H1 (cell line): Measurements from ENCODE around the gene ZNF367. TPM values are rescaled to one million over a fixed set of nuclear protein-coding genes. Genes with fewer than 3 reads are reported as not detected.

Experiments used
- CTCF ChIA-PET: fragments of 300-600 bp; sonication (Branson Sonifier 250); formaldehyde crosslinking; loops from one replicate; lab custom pipeline; 2021; ENCODE audit not compliant: partially characterized antibody; lab: Charles Lee
- POLR2A ChIA-PET: fragments of 300-600 bp; sonication (Branson Sonifier 250); formaldehyde crosslinking; loops from one replicate; lab custom pipeline; 2021; ENCODE audit warnings: inconsistent platforms; ENCODE audit not compliant: partially characterized antibody; lab: Charles Lee
- DNase-seq, 2 experiments: peaks; one replicate each; pipeline versions ENCODE4 v3.0.0 to v3.0.0-alpha.2; 2010 to 2022; ENCODE audit warnings: low spot score in 2 of 2, low read depth in 1 of 2, mixed read lengths in 1 of 2
- FAIRE-seq: peaks from 2 replicates; lab custom pipeline; 2011; peaks lifted over from hg19 to GRCh38; lab: Jason Lieb, UNC
- H2AFZ ChIP-seq: 2 replicates; pipeline ENCODE4 v1.8.1; 2012; ENCODE audit warnings: low read length, inconsistent platforms
- H2AK5ac ChIP-seq: 2 replicates; pipeline ENCODE4 v1.6.1; 2013; ENCODE audit warnings: low read depth, low read length
- H2BK120ac ChIP-seq: replicated peaks from 2 replicates; pipeline ENCODE3; 2013; ENCODE audit warnings: low read depth, low read length, inconsistent platforms
- H2BK12ac ChIP-seq: 2 replicates; pipeline ENCODE4 v1.6.1; 2013; ENCODE audit warnings: low read depth, low read length
- H2BK15ac ChIP-seq: 2 replicates; pipeline ENCODE4 v1.6.1; 2013; ENCODE audit warnings: low read length
- H2BK20ac ChIP-seq: 2 replicates; pipeline ENCODE4 v1.6.1; 2013; ENCODE audit warnings: low read length
- H2BK5ac ChIP-seq: 2 replicates; pipeline ENCODE4 v1.6.1; 2013; ENCODE audit warnings: low read depth, low read length
- H3K14ac ChIP-seq: 2 replicates; pipeline ENCODE4 v1.6.1; 2013; ENCODE audit warnings: inconsistent platforms; ENCODE audit not compliant: insufficient read length
- H3K18ac ChIP-seq: 2 replicates; pipeline ENCODE4 v1.6.1; 2013; ENCODE audit warnings: low read length; ENCODE audit errors: extremely low read depth
- H3K23ac ChIP-seq: 2 replicates; pipeline ENCODE4 v1.6.1; 2013; ENCODE audit warnings: inconsistent platforms; ENCODE audit not compliant: insufficient read length
- H3K23me2 ChIP-seq: 2 replicates; pipeline ENCODE4 v1.6.1; 2013; ENCODE audit warnings: low read depth, low read length
- H3K27ac ChIP-seq: 2 replicates; pipeline ENCODE4 v1.6.1; 2011; ENCODE audit warnings: low read depth, low read length, inconsistent platforms
- H3K27me3 ChIP-seq, 4 experiments: replicated peaks in 1 of 4; 1 replicate in 1 of 4; 2 replicates in 3 of 4; pipeline versions ENCODE4 v1.6.1 to v1.8.1; 2011 to 2013; ENCODE audit warnings: low read length in 3 of 4, mild to moderate bottlenecking in 3 of 4, inconsistent platforms in 2 of 4, mixed read lengths in 2 of 4, moderate library complexity in 1 of 4; ENCODE audit not compliant: control insufficient read depth in 3 of 4, insufficient read depth in 3 of 4; ENCODE audit errors: extremely low read depth in 1 of 4
- H3K36me3 ChIP-seq, 4 experiments: 2 replicates each; pipeline versions ENCODE4 v1.6.1 to v1.8.1; 2011 to 2013; ENCODE audit warnings: mild to moderate bottlenecking in 4 of 4, low read length in 3 of 4, moderate library complexity in 2 of 4, control low read depth in 1 of 4, inconsistent platforms in 1 of 4; ENCODE audit not compliant: insufficient read depth in 4 of 4, control insufficient read depth in 2 of 4
- H3K4ac ChIP-seq: replicated peaks from 2 replicates; pipeline ENCODE3; 2013; ENCODE audit warnings: low read length, low read depth, mixed read lengths, inconsistent platforms; ENCODE audit not compliant: insufficient read length
- H3K4me1 ChIP-seq, 4 experiments: replicated peaks in 1 of 4; 1 replicate in 1 of 4; 2 replicates in 3 of 4; pipeline versions ENCODE4 v1.6.1 to v1.8.1; 2011 to 2013; ENCODE audit warnings: low read length in 3 of 4, inconsistent platforms in 2 of 4, mixed read lengths in 1 of 4; ENCODE audit not compliant: insufficient read depth in 4 of 4, control insufficient read depth in 3 of 4
- H3K4me2 ChIP-seq, 2 experiments: 2 replicates each; pipeline versions ENCODE4 v1.6.1 to v1.8.1; 2011 to 2013; ENCODE audit warnings: low read depth in 2 of 2, low read length in 2 of 2, control low read depth in 1 of 2, inconsistent platforms in 1 of 2, mild to moderate bottlenecking in 1 of 2; ENCODE audit not compliant: insufficient read depth in 1 of 2
- H3K4me3 ChIP-seq, 4 experiments: fragments of 200-600, 300-600 bp in 1 of 4; sonication (generic), shearing (Covaris generic), sonication (Bioruptor Twin) in 1 of 4; 2 replicates each; pipeline versions ENCODE4 v1.5.1 to v1.8.1; 2011 to 2016; ENCODE audit warnings: low read length in 4 of 4, low read depth in 3 of 4, control low read depth in 2 of 4, inconsistent platforms in 2 of 4, mild to moderate bottlenecking in 2 of 4, mixed read lengths in 1 of 4, moderate library complexity in 1 of 4; ENCODE audit not compliant: insufficient read depth in 2 of 4; ENCODE audit errors: extremely low read depth in 1 of 4
- H3K56ac ChIP-seq: replicated peaks from 2 replicates; pipeline ENCODE3; 2013; ENCODE audit warnings: low read depth, mild to moderate bottlenecking, mixed read lengths, low read length, inconsistent platforms; ENCODE audit not compliant: insufficient read length
- H3K79me1 ChIP-seq: 2 replicates; pipeline ENCODE4 v1.6.1; 2013; ENCODE audit warnings: low read depth, low read length, control low read depth
- H3K79me2 ChIP-seq, 2 experiments: 2 replicates each; pipeline versions ENCODE4 v1.6.1 to v1.8.1; 2012 to 2013; ENCODE audit warnings: low read length in 2 of 2, mild to moderate bottlenecking in 2 of 2, inconsistent platforms in 1 of 2; ENCODE audit not compliant: insufficient read depth in 2 of 2, control insufficient read depth in 1 of 2
- H3K9ac ChIP-seq, 4 experiments: replicated peaks in 1 of 4; 1 replicate in 1 of 4; 2 replicates in 3 of 4; pipeline versions ENCODE4 v1.6.1 to v1.8.1; 2011 to 2013; ENCODE audit warnings: low read depth in 3 of 4, low read length in 3 of 4, control low read depth in 2 of 4, mild to moderate bottlenecking in 2 of 4, moderate library complexity in 2 of 4, inconsistent platforms in 1 of 4; ENCODE audit errors: extremely low read depth in 1 of 4
- H3K9me3 ChIP-seq, 2 experiments: 2 replicates each; pipeline versions ENCODE4 v1.6.1 to v1.8.1; 2012 to 2013; ENCODE audit warnings: mild to moderate bottlenecking in 2 of 2, moderate library complexity in 2 of 2, control low read depth in 1 of 2, inconsistent platforms in 1 of 2, low read depth in 1 of 2, low read length in 1 of 2, mixed read lengths in 1 of 2; ENCODE audit not compliant: insufficient read depth in 2 of 2
- H4K20me1 ChIP-seq, 2 experiments: replicated peaks in 1 of 2; 2 replicates each; pipeline versions ENCODE3 to v1.8.1; 2011 to 2013; ENCODE audit warnings: inconsistent platforms in 2 of 2, low read length in 2 of 2, mild to moderate bottlenecking in 1 of 2; ENCODE audit not compliant: insufficient read depth in 2 of 2, control insufficient read depth in 1 of 2
- H4K5ac ChIP-seq: 2 replicates; pipeline ENCODE4 v1.6.1; 2013; ENCODE audit warnings: low read length, low read depth, mixed read lengths, inconsistent platforms; ENCODE audit not compliant: insufficient read length
- H4K8ac ChIP-seq: 2 replicates; pipeline ENCODE4 v1.8.0; 2013; ENCODE audit warnings: mild to moderate bottlenecking, moderate library complexity, low read length, inconsistent platforms; ENCODE audit not compliant: insufficient read depth; ENCODE audit errors: extremely low read depth
- H4K91ac ChIP-seq: replicated peaks from 2 replicates; pipeline ENCODE3; 2013; ENCODE audit warnings: low read length, mixed read lengths, inconsistent platforms; ENCODE audit not compliant: insufficient read length
- BACH1 ChIP-seq: IDR thresholded peaks from 2 replicates; pipeline ENCODE4 v1.6.1; 2012; ENCODE audit warnings: low read length, improper control_type of control experiment
- CBX8 ChIP-seq: fragments of 300-800, 300-1000 bp; sonication (generic); IDR thresholded peaks from 2 replicates; pipeline ENCODE4 v1.7.1; 2016; ENCODE audit warnings: low read depth, low read length, borderline replicate concordance
- NRF1 ChIP-seq: IDR thresholded peaks from 2 replicates; pipeline ENCODE4 v1.6.1; 2011; ENCODE audit warnings: mild to moderate bottlenecking, low read depth, low read length, improper control_type of control experiment
- RBBP5 ChIP-seq: IDR thresholded peaks from 2 replicates; pipeline ENCODE4 v1.7.1; 2012; ENCODE audit warnings: low read depth, mild to moderate bottlenecking, inconsistent platforms, low read length, moderate library complexity, borderline replicate concordance
- SP4 ChIP-seq: IDR thresholded peaks from 2 replicates; pipeline ENCODE4 v1.6.1; 2012; ENCODE audit warnings: low read length, inconsistent platforms
- WGBS, 2 experiments: shearing (Covaris generic) in 1 of 2; methylation state at CpG; one replicate each; pipeline versions ENCODE4 v1.1.6 to v1.1.7; 2013 to 2015; ENCODE audit warnings: low lambda C conversion rate in 2 of 2, mixed read lengths in 2 of 2, inconsistent platforms in 1 of 2, low coverage in 1 of 2, missing lambda C conversion rate in 1 of 2; ENCODE audit not compliant: insufficient replicate concordance in 2 of 2, insufficient coverage in 1 of 2, insufficient read length in 1 of 2; ENCODE audit errors: extremely low coverage in 1 of 2, missing lambda C conversion rate in 1 of 2; 5-methylcytosine and 5-hydroxymethylcytosine counted together
- polyA plus RNA-seq, 7 experiments: library from polyadenylated mRNA; depleted of rRNA in 3 of 7; stranded (reverse) in 5 of 7; unstranded in 2 of 7; fragments of >200 nt in 5 of 7; fragments of 200-250 nt in 2 of 7; gene quantifications; 1 replicate in 5 of 7; 2 replicates in 1 of 7; 4 replicates in 1 of 7; pipeline versions ENCODE4 v1.2.1 to v1.2.3, GENCODE V29; 2011 to 2013; ENCODE audit warnings: missing spikeins in 2 of 7, mixed read lengths in 2 of 7
- total RNA-seq: library from RNA; stranded (reverse); fragmentation: NEBNext Ultra II Directional; extraction: Animal tissue kit (Norgen Biotek cat#: 25700); gene quantifications from 2 replicates; pipeline ENCODE4 v1.2.1, GENCODE V29; 2021

ZNF367 gene
- total and polyA plus RNA-seq, 2 of the 8 experiments (the other 6 are each of a cell fraction or from before 2014, with no cell fraction given), result 2.2 to 8.2 TPM

DNA sequence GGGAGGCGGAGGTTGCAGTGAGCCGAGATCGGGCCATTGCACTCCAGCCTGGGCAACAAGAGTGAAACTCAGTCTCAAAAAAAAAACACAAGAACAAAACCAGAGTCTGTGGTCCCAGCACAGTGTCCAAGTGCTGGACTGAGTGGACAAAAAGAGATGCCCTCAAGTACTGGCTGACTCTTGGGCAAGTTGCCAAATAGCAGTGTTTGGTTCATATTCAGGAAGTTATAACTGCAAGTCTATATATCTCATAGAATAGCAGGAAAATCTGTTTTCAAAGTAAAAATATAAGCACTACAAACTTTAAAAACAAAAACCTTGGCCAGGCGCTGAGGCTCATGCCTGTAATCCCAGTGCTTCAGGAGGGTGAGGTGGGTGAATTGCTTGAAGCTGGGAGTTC lies 39.1 kb upstream of the ZNF367 start:
- WGBS, 2 experiments, result 88% methylated on average over 4 of the region's 4 CpGs; no CpG with 5 or more reads in 1 of the 2 experiments
- Histone ChIP-seq H3K4ac (no peak overlapping the region), H3K4me2 (no peak overlapping the region)
- TF ChIP-seq SP4, result no peak
- no peak for TF ChIP-seq CBX8
- TF ChIP-seq BACH1, result no peak
- TF ChIP-seq NRF1, result no peak
- TF ChIP-seq RBBP5, result no peak

More for the DNA sequence above, 39.1 kb upstream of the ZNF367 start:
- H3K27me3 ChIP-seq, result no peaks in the 10 kb centered on the region
- no peak overlapping the region for H3K4me3 ChIP-seq
- H4K8ac ChIP-seq, result no peak overlapping the region; the same call in 1 of the 2 replicates
- no peaks in the 10 kb centered on the region; the same call in 1 of the 2 replicates for H3K79me1 ChIP-seq
- no peak overlapping the region for H2BK5ac ChIP-seq
- ChIA-PET POLR2A (no interaction called here), CTCF (interaction anchor here (1.7 to 1.8 kb wide), 3 partner anchors 9 to 129 kb away, joined by 5 to 7 read pairs (median 6); no protein-coding TSS in a partner anchor)
- no peak overlapping the region for H2AK5ac ChIP-seq
- H2BK12ac ChIP-seq, result no peak overlapping the region
- H3K56ac ChIP-seq, result no peak overlapping the region
- no peak overlapping the region for H2AFZ ChIP-seq
- H3K27ac ChIP-seq, result no peak overlapping the region
- no peak overlapping the region for H2BK20ac ChIP-seq
- H4K20me1 ChIP-seq, result peaks cover 0 to 3% of the 10 kb centered on the region in 2 experiments
- no peak overlapping the region for H3K14ac ChIP-seq
- no peak overlapping the region for H2BK120ac ChIP-seq
- peaks cover 0 to 6% (median 0%) of the 10 kb centered on the region in 4 experiments; a peak in 3 of 8 replicates for H3K36me3 ChIP-seq
- H3K9me3 ChIP-seq, result no peaks in the 10 kb centered on the region
- no peak overlapping the region for H3K9ac ChIP-seq
- no peak overlapping the region for H4K5ac ChIP-seq
- DNase-seq (no peak), FAIRE-seq (no peak)
- no peak overlapping the region for H3K23ac ChIP-seq
- no peaks in the 10 kb centered on the region for H3K23me2 ChIP-seq
- no peak overlapping the region for H3K18ac ChIP-seq
- peaks cover 0 to 6% of the 10 kb centered on the region in 2 experiments; a peak in 2 of 4 replicates for H3K79me2 ChIP-seq
- no peak overlapping the region for H2BK15ac ChIP-seq
- H4K91ac ChIP-seq, result no peak overlapping the region
- peaks cover 0 to 6% (median 3%) of the 10 kb centered on the region in 4 experiments; a peak in 3 of 7 replicates for H3K4me1 ChIP-seq
